ENCODE measurements around the gene RPL6. TPM values are rescaled to one million over a fixed set of nuclear protein-coding genes. Genes with fewer than 3 reads are reported as not detected.
"Not testable (repeated sequence)": the region's sequence is repeated elsewhere in the genome, so short reads cannot be mapped to it uniquely, and the experiment has no call there.

The RPL6 gene
- total RNA-seq (2021) = 1,421 and 1,543 TPM in 2 replicates
- Bru-seq, nascent RNA = percentile 99 among the genes with signal in this experiment
- percentile 99 among the genes with signal in this experiment for BruChase-seq, experiment 1, labeled RNA remaining after a 2-hour chase
- BruChase-seq, experiment 2, labeled RNA remaining after a 6-hour chase = percentile 100 among the genes with signal in this experiment
- long read RNA-seq, transcript RPL6-201 (7 exons, 947 nt) = major isoform, 1,088 of 1,490 reads
- long read RNA-seq, transcript RPL6-202 (7 exons, 1,074 nt) = minor isoform, 71 of 1,490 reads
- long read RNA-seq, partial matches to known transcripts = 315 of 1,490 reads
- long read RNA-seq, other reads (novel, unspliced or antisense) = 16 of 1,490 reads

DNA sequence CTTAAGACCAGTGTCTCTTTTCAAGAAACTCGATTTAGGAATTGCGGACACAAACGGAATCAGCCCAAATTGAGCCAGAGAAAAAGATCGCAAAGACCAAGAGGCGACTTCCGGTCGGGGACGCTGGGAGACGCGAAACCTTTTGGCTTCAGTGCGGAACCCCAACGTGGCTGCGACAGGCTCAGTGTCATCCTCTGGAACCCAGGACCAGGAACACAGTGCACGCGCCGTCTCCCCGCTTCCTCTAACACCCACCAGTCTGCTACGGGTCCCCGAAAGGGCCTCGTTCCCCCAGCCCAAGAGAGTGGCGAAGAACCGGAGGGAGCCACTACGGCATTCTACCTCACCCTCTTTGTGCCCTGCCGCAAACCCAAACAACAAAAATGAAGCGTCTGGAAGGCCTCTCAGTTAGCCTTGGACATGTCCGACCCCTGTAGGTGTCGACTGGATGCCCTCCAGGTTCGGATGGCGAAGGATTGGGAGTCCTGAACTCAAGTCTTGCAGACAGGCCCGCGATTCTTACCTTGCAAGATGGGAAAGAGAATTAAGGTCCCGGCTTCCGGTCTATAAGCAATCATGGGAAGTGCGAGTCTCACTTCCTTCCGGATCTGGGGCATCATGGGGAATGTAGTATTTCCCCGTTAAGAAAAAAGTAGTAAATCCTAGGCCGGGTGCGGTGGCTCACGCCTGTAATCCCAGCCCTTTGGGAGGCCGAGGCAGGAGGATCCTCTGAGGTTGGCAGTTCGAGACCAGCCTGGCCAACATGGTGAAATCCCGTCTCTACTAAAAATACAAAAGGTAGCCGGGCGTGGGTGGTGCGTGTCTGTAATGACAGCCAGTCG, at the start of gene RPL6:
Gene RPL6 (minus strand): TSS at position 542 of the 842 bp plus-strand sequence. CDS start 949 bp downstream, outside the sequence.
- H3K9me2 ChIP-seq (ENCODE audit: insufficient read depth) = no peaks in the 10 kb centered on the region
- no peaks in the 10 kb centered on the region for H3K27me3 ChIP-seq (ENCODE audit: insufficient read depth, low read depth)
- H3K4me2 ChIP-seq = peak within 1 kb of the TSS; percentile 97
- H4K20me1 ChIP-seq (ENCODE audit: insufficient read depth) = peaks cover 44% of the 10 kb centered on the region
- TF ChIP-seq, protein P1, sequence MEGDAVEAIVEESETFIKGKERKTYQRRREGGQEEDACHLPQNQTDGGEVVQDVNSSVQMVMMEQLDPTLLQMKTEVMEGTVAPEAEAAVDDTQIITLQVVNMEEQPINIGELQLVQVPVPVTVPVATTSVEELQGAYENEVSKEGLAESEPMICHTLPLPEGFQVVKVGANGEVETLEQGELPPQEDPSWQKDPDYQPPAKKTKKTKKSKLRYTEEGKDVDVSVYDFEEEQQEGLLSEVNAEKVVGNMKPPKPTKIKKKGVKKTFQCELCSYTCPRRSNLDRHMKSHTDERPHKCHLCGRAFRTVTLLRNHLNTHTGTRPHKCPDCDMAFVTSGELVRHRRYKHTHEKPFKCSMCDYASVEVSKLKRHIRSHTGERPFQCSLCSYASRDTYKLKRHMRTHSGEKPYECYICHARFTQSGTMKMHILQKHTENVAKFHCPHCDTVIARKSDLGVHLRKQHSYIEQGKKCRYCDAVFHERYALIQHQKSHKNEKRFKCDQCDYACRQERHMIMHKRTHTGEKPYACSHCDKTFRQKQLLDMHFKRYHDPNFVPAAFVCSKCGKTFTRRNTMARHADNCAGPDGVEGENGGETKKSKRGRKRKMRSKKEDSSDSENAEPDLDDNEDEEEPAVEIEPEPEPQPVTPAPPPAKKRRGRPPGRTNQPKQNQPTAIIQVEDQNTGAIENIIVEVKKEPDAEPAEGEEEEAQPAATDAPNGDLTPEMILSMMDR (conservative IDR thresholded peaks at IDR 0.05) = no peak
- TF ChIP-seq EZH2 (IDR thresholded peaks at IDR 0.05; ENCODE audit: low read depth) = no peak
- TSS peak; percentile 78 for BruUV-seq (replicated peaks)
- peaks cover 57% of the 10 kb centered on the region for H3F3A ChIP-seq (ENCODE audit: insufficient read depth, low read depth)
- ChIA-PET POLR2A (ENCODE audit: unreplicated experiment) (no interaction called here), CTCF (no interaction called here)
- peak within 1 kb of the TSS; percentile 71 for H2AFZ ChIP-seq
- peaks cover 32% of the 10 kb centered on the region for H3K79me2 ChIP-seq (ENCODE audit: low read depth)
- H3K4me1 ChIP-seq (replicated peaks; ENCODE audit: insufficient read depth) = peaks cover 14% of the 10 kb centered on the region
- H3K27ac ChIP-seq = peak within 1 kb of the TSS; percentile 94
- no peaks in the 10 kb centered on the region for H3K9me3 ChIP-seq (ENCODE audit: insufficient read depth, low read depth)
- peak; percentile 71 to 91 for DNase-seq
- H3K36me3 ChIP-seq (ENCODE audit: low read depth) = peaks cover 39% of the 10 kb centered on the region
- H3K4me3 ChIP-seq = peak within 1 kb of the TSS; percentile 83
- intact Hi-C loops (cut with micrococcal nuclease; ENCODE audit: unreplicated experiment) = no loop called here

DNA sequence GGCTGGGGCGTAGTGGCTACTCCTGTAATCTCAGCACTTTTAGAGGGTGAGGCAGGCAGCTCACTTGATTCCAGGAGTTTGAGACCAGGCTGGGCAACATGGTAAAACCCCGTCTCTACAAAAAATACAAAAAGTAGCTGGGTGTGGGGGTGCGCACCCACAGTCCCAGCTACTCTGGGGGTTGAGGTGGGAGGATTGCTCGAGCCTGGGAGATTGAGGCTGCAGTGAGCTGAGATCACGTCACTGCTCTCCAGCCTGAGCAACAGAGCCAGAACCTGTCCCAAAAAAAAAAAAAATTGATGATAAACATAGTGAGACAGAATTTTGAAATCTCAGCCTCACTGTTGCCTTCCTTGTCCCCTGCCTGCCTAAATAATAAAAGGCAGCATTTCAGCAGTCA, 49.3 kb upstream of the RPL6 start:
- no peak for DNase-seq
- TF ChIP-seq EZH2 (IDR thresholded peaks at IDR 0.05; ENCODE audit: low read depth) = no peak
- TF ChIP-seq, protein P1 (conservative IDR thresholded peaks at IDR 0.05) = no peak
- Histone ChIP-seq H3K4me2 (no peak overlapping the region), H3F3A (ENCODE audit: insufficient read depth, low read depth) (peaks cover 8% of the 10 kb centered on the region), H3K9me2 (ENCODE audit: insufficient read depth) (no peaks in the 10 kb centered on the region), H2AFZ (no peak overlapping the region), H3K4me3 (no peak overlapping the region), H4K20me1 (ENCODE audit: insufficient read depth) (peaks cover 3% of the 10 kb centered on the region; the same call in 1 of the 2 replicates), H3K4me1 (replicated peaks; ENCODE audit: insufficient read depth) (no peaks in the 10 kb centered on the region), H3K9me3 (ENCODE audit: insufficient read depth, low read depth) (no peaks in the 10 kb centered on the region), H3K27me3 (ENCODE audit: insufficient read depth, low read depth) (no peaks in the 10 kb centered on the region), H3K79me2 (ENCODE audit: low read depth) (no peaks in the 10 kb centered on the region), H3K27ac (no peak overlapping the region), H3K36me3 (ENCODE audit: low read depth) (peaks cover 15% of the 10 kb centered on the region)
- intact Hi-C loops (cut with micrococcal nuclease; ENCODE audit: unreplicated experiment) = no loop called here
- no TSS peak for BruUV-seq (replicated peaks)
- ChIA-PET CTCF (interaction anchor here (0.6 kb wide), 1 partner anchor 514 kb away, joined by 11 read pairs; no protein-coding TSS in a partner anchor), POLR2A (ENCODE audit: unreplicated experiment) (no interaction called here)

DNA sequence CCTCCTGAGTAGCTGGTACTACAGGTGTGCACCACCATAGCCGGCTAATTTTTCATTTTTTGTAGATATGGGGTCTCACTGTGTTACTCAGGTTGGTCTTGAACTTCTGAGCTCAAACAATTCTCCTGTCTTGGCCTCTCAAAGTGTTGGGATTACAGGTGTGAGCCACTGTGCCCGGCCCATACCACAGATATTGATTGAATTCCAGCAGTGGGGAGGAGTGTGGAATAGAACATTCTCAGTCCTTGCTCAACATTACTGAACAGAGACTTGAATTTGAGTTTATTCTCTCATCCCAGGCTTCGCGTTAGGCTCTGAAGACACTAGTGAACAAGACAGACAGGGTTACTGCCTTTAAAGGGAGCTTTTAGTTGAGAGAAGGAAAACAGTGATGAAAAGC, 48.9 kb upstream of the RPL6 start:
- POLR2A ChIA-PET (ENCODE audit: unreplicated experiment) = no interaction called here
- H3K36me3 ChIP-seq (ENCODE audit: low read depth) = peaks cover 15% of the 10 kb centered on the region
- H3F3A ChIP-seq (ENCODE audit: insufficient read depth, low read depth) = peaks cover 8% of the 10 kb centered on the region
- CTCF ChIA-PET = interaction anchor here (0.6 kb wide), 1 partner anchor 513 kb away, joined by 11 read pairs; no protein-coding TSS in a partner anchor
- TF ChIP-seq EZH2 (IDR thresholded peaks at IDR 0.05; ENCODE audit: low read depth) = no peak
- TF ChIP-seq, protein P1 (conservative IDR thresholded peaks at IDR 0.05) = no peak
- H3K4me2 ChIP-seq = no peak overlapping the region
- H3K79me2 ChIP-seq (ENCODE audit: low read depth) = no peaks in the 10 kb centered on the region
- no TSS peak for BruUV-seq (replicated peaks)
- no peaks in the 10 kb centered on the region for H3K27me3 ChIP-seq (ENCODE audit: insufficient read depth, low read depth)
- no peaks in the 10 kb centered on the region for H3K4me1 ChIP-seq (replicated peaks; ENCODE audit: insufficient read depth)
- no peak overlapping the region for H3K4me3 ChIP-seq
- H3K27ac ChIP-seq = no peak overlapping the region
- H3K9me3 ChIP-seq (ENCODE audit: insufficient read depth, low read depth) = no peaks in the 10 kb centered on the region
- DNase-seq = no peak
- intact Hi-C loops (cut with micrococcal nuclease; ENCODE audit: unreplicated experiment) = no loop called here
- peaks cover 3% of the 10 kb centered on the region; the same call in 1 of the 2 replicates for H4K20me1 ChIP-seq (ENCODE audit: insufficient read depth)
- H2AFZ ChIP-seq = no peak overlapping the region
- no peaks in the 10 kb centered on the region for H3K9me2 ChIP-seq (ENCODE audit: insufficient read depth)

DNA sequence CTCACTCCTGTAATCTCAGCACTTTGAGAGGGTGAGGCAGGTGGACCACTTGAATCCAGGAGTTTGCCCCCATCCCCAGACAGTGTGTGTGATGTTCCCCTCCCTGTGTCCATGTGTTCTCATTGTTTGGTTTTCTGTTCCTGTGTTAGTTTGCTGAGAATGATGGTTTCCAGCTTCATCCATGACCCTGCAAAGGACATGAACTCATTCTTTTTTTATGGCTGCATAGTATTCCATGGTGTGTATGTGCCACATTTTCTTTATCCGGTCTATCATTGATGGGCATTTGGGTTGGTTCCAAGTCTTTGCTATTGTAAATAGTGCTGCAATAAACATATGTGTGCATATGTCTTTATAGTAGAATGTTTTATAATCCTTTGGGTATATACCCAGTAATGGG, 47.7 kb upstream of the RPL6 start:
- POLR2A ChIA-PET (ENCODE audit: unreplicated experiment); H3K27ac ChIP-seq; H4K20me1 ChIP-seq (ENCODE audit: insufficient read depth); H2AFZ ChIP-seq; H3K27me3 ChIP-seq (ENCODE audit: insufficient read depth, low read depth); H3K4me2 ChIP-seq; H3K9me3 ChIP-seq (ENCODE audit: insufficient read depth, low read depth); intact Hi-C loops (cut with micrococcal nuclease; ENCODE audit: unreplicated experiment); H3F3A ChIP-seq (ENCODE audit: insufficient read depth, low read depth); CTCF ChIA-PET; BruUV-seq (replicated peaks); DNase-seq; H3K4me3 ChIP-seq; H3K4me1 ChIP-seq (replicated peaks; ENCODE audit: insufficient read depth); H3K79me2 ChIP-seq (ENCODE audit: low read depth); H3K9me2 ChIP-seq (ENCODE audit: insufficient read depth): not testable (repeated sequence)
- peaks cover 12% of the 10 kb centered on the region for H3K36me3 ChIP-seq (ENCODE audit: low read depth)
